H9 (cell line): ENCODE data around the gene CISD2. TPM values are rescaled to one million over a fixed set of nuclear protein-coding genes. Genes with fewer than 3 reads are reported as not detected.
"Not testable (repeated sequence)": the region's sequence is repeated elsewhere in the genome, so short reads cannot be mapped to it uniquely, and the experiment has no call there.

Experiments
- DNase-seq: peaks from one replicate; pipeline ENCODE4 v3.0.0-alpha.2; 2017
- H2AFZ ChIP-seq: one replicate; pipeline ENCODE4 v1.6.1; 2013; ENCODE audit warnings: mild to moderate bottlenecking, low read length, control low read depth, moderate library complexity
- H2AK5ac ChIP-seq: 2 replicates; pipeline ENCODE4 v1.6.1; 2013; ENCODE audit warnings: low read length, control low read depth, mixed read lengths; ENCODE audit not compliant: insufficient read length
- H2BK120ac ChIP-seq: one replicate; pipeline ENCODE4 v1.6.1; 2013; ENCODE audit warnings: low read depth, mild to moderate bottlenecking, low read length, control low read depth, inconsistent platforms; ENCODE audit not compliant: poor library complexity, severe bottlenecking
- H2BK12ac ChIP-seq: 2 replicates; pipeline ENCODE4 v1.6.1; 2013; ENCODE audit warnings: low read length, control low read depth, mixed read lengths, low read depth; ENCODE audit not compliant: insufficient read length
- H2BK15ac ChIP-seq: 2 replicates; pipeline ENCODE4 v1.6.1; 2013; ENCODE audit warnings: low read depth, low read length, control low read depth
- H2BK20ac ChIP-seq: one replicate; pipeline ENCODE4 v1.6.1; 2013; ENCODE audit warnings: low read depth, mild to moderate bottlenecking, low read length, control low read depth, inconsistent platforms; ENCODE audit not compliant: poor library complexity, severe bottlenecking
- H2BK5ac ChIP-seq: 2 replicates; pipeline ENCODE4 v1.6.1; 2013; ENCODE audit warnings: low read length, control low read depth, mixed read lengths; ENCODE audit not compliant: insufficient read length
- H3K14ac ChIP-seq: 2 replicates; pipeline ENCODE4 v1.6.1; 2013; ENCODE audit warnings: low read length, control low read depth; ENCODE audit not compliant: insufficient read depth
- H3K18ac ChIP-seq: 2 replicates; pipeline ENCODE4 v1.6.1; 2013; ENCODE audit warnings: low read depth, mild to moderate bottlenecking, mixed read lengths, low read length, control low read depth; ENCODE audit not compliant: insufficient read length
- H3K23ac ChIP-seq: 2 replicates; pipeline ENCODE4 v1.6.1; 2013; ENCODE audit warnings: low read length, control low read depth, mixed read lengths, low read depth; ENCODE audit not compliant: insufficient read length
- H3K23me2 ChIP-seq: 2 replicates; pipeline ENCODE4 v1.6.1; 2013; ENCODE audit warnings: low read depth, mild to moderate bottlenecking, mixed read lengths, low read length, control low read depth; ENCODE audit not compliant: insufficient read length, poor library complexity, severe bottlenecking
- H3K27ac ChIP-seq: 2 replicates; pipeline ENCODE4 v1.5.1; 2013; ENCODE audit warnings: low read length, control low read depth, mixed read lengths, low read depth; ENCODE audit not compliant: insufficient read length
- H3K27me3 ChIP-seq: 2 replicates; pipeline ENCODE4 v1.6.1; 2013; ENCODE audit warnings: low read length, control low read depth, inconsistent platforms; ENCODE audit not compliant: insufficient read depth
- H3K4ac ChIP-seq: 2 replicates; pipeline ENCODE4 v1.6.1; 2013; ENCODE audit warnings: low read depth, mild to moderate bottlenecking, control low read depth, inconsistent platforms, low read length, moderate library complexity
- H3K4me1 ChIP-seq: 2 replicates; pipeline ENCODE4 v1.6.1; 2013; ENCODE audit warnings: low read length, control low read depth, inconsistent platforms; ENCODE audit not compliant: insufficient read depth
- H3K4me2 ChIP-seq: 2 replicates; pipeline ENCODE4 v1.6.1; 2013; ENCODE audit warnings: low read length, control low read depth, mixed read lengths; ENCODE audit not compliant: insufficient read length, insufficient read depth
- H3K56ac ChIP-seq: 2 replicates; pipeline ENCODE4 v1.6.1; 2013; ENCODE audit warnings: low read depth, mild to moderate bottlenecking, mixed read lengths, low read length, control low read depth; ENCODE audit not compliant: insufficient read length
- H3K79me1 ChIP-seq: 2 replicates; pipeline ENCODE4 v1.6.1; 2013; ENCODE audit warnings: low read depth, mild to moderate bottlenecking, moderate library complexity, low read length, control low read depth, inconsistent platforms; ENCODE audit not compliant: insufficient read depth, poor library complexity, severe bottlenecking
- H3K79me2 ChIP-seq: 2 replicates; pipeline ENCODE4 v1.6.1; 2013; ENCODE audit warnings: low read length, control low read depth, inconsistent platforms; ENCODE audit not compliant: insufficient read depth
- H3K9ac ChIP-seq: 2 replicates; pipeline ENCODE4 v1.6.1; 2013; ENCODE audit warnings: low read length, control low read depth, mixed read lengths; ENCODE audit not compliant: insufficient read length; ENCODE audit errors: extremely low read depth
- H3K9me3 ChIP-seq: one replicate; pipeline ENCODE4 v1.6.1; 2013; ENCODE audit warnings: low read depth, low read length, inconsistent platforms; ENCODE audit not compliant: control insufficient read depth
- H3T11ph ChIP-seq: one replicate; pipeline ENCODE4 v1.6.1; 2013; ENCODE audit warnings: mild to moderate bottlenecking, low read length, control low read depth, inconsistent platforms
- H4K20me1 ChIP-seq: one replicate; pipeline ENCODE4 v1.6.1; 2013; ENCODE audit not compliant: control insufficient read depth, insufficient read length, insufficient read depth
- H4K5ac ChIP-seq: 2 replicates; pipeline ENCODE4 v1.6.1; 2013; ENCODE audit warnings: low read depth, mild to moderate bottlenecking, mixed read lengths, low read length, control low read depth; ENCODE audit not compliant: insufficient read length
- H4K8ac ChIP-seq: replicated peaks from 2 replicates; pipeline ENCODE4 v1.6.1; 2013; ENCODE audit warnings: low read length, control low read depth, mixed read lengths, low read depth; ENCODE audit not compliant: insufficient read length
- H4K91ac ChIP-seq: 2 replicates; pipeline ENCODE4 v1.6.1; 2013; ENCODE audit warnings: low read depth, mild to moderate bottlenecking, moderate library complexity, mixed read lengths, low read length, control low read depth; ENCODE audit not compliant: insufficient read length
- H3K27ac Mint-ChIP-seq, 3 experiments: 2 replicates in 2 of 3; 3 replicates in 1 of 3; pipeline ENCODE4 v1.8.0; 2020 to 2021; ENCODE audit warnings: mixed read lengths in 3 of 3, mild to moderate bottlenecking in 1 of 3, moderate library complexity in 1 of 3
- H3K27me3 Mint-ChIP-seq: 2 replicates; pipeline ENCODE4 v1.8.0; 2021; ENCODE audit warnings: low read depth, mild to moderate bottlenecking, moderate library complexity, mixed read lengths
- H3K36me3 Mint-ChIP-seq, 3 experiments: 2 replicates in 2 of 3; 3 replicates in 1 of 3; pipeline ENCODE4 v1.8.0; 2020 to 2021; ENCODE audit warnings: low read depth in 3 of 3, mixed read lengths in 3 of 3; ENCODE audit not compliant: insufficient read depth in 1 of 3
- H3K4me1 Mint-ChIP-seq, 2 experiments: 2 replicates each; pipeline ENCODE4 v1.8.0; 2020; ENCODE audit warnings: mixed read lengths in 2 of 2
- H3K4me3 Mint-ChIP-seq, 2 experiments: 2 replicates in 1 of 2; 3 replicates in 1 of 2; pipeline ENCODE4 v1.8.0; 2020 to 2021; ENCODE audit warnings: mild to moderate bottlenecking in 2 of 2, mixed read lengths in 2 of 2, moderate library complexity in 1 of 2
- H3K9me3 Mint-ChIP-seq, 2 experiments: 2 replicates in 1 of 2; 3 replicates in 1 of 2; pipeline ENCODE4 v1.8.0; 2020; ENCODE audit warnings: mild to moderate bottlenecking in 2 of 2, mixed read lengths in 2 of 2, moderate library complexity in 1 of 2
- WGBS: extraction: QIAGEN DNeasy Blood & Tissue Kit; methylation state at CpG from one replicate; pipeline ENCODE4 v1.1.7; 2013; ENCODE audit warnings: missing lambda C conversion rate, low lambda C conversion rate, mixed read lengths; ENCODE audit not compliant: insufficient read length; ENCODE audit errors: extremely low coverage; 5-methylcytosine and 5-hydroxymethylcytosine counted together
- total RNA-seq: library from RNA; stranded (reverse); gene quantifications from 2 replicates; pipeline ENCODE4 v1.2.1, GENCODE V29; 2021
- TF ChIP-seq, protein P1 (sequence below): fragments of 200-600 bp; sonication (generic); conservative IDR thresholded peaks from 3 replicates; pipeline ENCODE4 v1.8.0; 2021; ENCODE audit warnings: antibody characterized with exemption, mild to moderate bottlenecking

Gene CISD2
- total RNA-seq, 1 experiment from 2014 or later: 45.6 TPM

DNA sequence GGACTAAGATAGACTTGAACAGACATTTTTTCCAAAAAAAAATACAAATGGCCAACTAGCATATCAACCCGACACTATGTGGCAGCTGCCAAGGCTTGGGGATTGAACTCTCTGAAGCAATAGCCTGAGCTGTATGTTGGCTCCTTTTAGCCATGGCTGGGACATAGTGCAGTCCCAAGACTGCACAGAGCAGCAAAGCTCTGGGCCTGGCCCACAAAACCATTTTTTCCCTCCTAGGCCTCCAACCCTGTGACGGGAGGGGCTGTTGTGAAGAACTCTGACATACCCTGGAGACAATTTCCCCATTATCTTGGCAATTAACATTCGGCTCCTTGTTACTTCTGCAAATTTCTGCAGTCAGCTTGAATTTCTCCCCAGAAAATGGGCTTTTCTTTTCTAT is 50.1 kb downstream of the CISD2 start:
- Mint-ChIP-seq H3K27ac (no peak overlapping the region), H3K4me1 (peaks cover 0 to 2% of the 10 kb centered on the region in 2 experiments; a peak in 3 of 4 replicates), H3K36me3 (peaks cover 3 to 15% (median 9%) of the 10 kb centered on the region in 3 experiments; a peak in 5 of 7 replicates), H3K27me3 (no peaks in the 10 kb centered on the region), H3K9me3 (peaks cover 24 to 29% of the 10 kb centered on the region in 2 experiments; a peak in 4 of 5 replicates), H3K4me3 (no peak overlapping the region)
- H3K23ac ChIP-seq: no peak overlapping the region
- H3K27me3 ChIP-seq: no peaks in the 10 kb centered on the region
- no peaks in the 10 kb centered on the region for H3K79me1 ChIP-seq
- H3K4me2 ChIP-seq: no peak overlapping the region
- H2BK5ac ChIP-seq: no peak overlapping the region
- H3K27ac ChIP-seq: no peak overlapping the region
- H2BK20ac ChIP-seq: no peak overlapping the region
- TF ChIP-seq, protein P1, sequence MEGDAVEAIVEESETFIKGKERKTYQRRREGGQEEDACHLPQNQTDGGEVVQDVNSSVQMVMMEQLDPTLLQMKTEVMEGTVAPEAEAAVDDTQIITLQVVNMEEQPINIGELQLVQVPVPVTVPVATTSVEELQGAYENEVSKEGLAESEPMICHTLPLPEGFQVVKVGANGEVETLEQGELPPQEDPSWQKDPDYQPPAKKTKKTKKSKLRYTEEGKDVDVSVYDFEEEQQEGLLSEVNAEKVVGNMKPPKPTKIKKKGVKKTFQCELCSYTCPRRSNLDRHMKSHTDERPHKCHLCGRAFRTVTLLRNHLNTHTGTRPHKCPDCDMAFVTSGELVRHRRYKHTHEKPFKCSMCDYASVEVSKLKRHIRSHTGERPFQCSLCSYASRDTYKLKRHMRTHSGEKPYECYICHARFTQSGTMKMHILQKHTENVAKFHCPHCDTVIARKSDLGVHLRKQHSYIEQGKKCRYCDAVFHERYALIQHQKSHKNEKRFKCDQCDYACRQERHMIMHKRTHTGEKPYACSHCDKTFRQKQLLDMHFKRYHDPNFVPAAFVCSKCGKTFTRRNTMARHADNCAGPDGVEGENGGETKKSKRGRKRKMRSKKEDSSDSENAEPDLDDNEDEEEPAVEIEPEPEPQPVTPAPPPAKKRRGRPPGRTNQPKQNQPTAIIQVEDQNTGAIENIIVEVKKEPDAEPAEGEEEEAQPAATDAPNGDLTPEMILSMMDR: no peak
- H4K20me1 ChIP-seq: no peaks in the 10 kb centered on the region
- DNase-seq: no peak
- no peaks in the 10 kb centered on the region for H3K23me2 ChIP-seq
- no peak overlapping the region for H3K14ac ChIP-seq
- H3K4ac ChIP-seq: no peak overlapping the region
- H2BK120ac ChIP-seq: no peak overlapping the region
- no peak overlapping the region for H2BK12ac ChIP-seq
- no peaks in the 10 kb centered on the region for H3K9me3 ChIP-seq
- H2BK15ac ChIP-seq: no peak overlapping the region
- no peak overlapping the region for H4K5ac ChIP-seq
- H3K4me1 ChIP-seq: no peaks in the 10 kb centered on the region
- no peak overlapping the region for H3K56ac ChIP-seq
- WGBS: no CpG with 5 or more reads among the region's 3 CpGs
- H4K8ac ChIP-seq: no peak overlapping the region
- H2AFZ ChIP-seq: no peak overlapping the region
- no peaks in the 10 kb centered on the region for H3K79me2 ChIP-seq
- no peak overlapping the region for H3T11ph ChIP-seq
- H4K91ac ChIP-seq: no peak overlapping the region
- no peak overlapping the region for H3K18ac ChIP-seq
- H2AK5ac ChIP-seq: no peak overlapping the region
- no peak overlapping the region for H3K9ac ChIP-seq

DNA sequence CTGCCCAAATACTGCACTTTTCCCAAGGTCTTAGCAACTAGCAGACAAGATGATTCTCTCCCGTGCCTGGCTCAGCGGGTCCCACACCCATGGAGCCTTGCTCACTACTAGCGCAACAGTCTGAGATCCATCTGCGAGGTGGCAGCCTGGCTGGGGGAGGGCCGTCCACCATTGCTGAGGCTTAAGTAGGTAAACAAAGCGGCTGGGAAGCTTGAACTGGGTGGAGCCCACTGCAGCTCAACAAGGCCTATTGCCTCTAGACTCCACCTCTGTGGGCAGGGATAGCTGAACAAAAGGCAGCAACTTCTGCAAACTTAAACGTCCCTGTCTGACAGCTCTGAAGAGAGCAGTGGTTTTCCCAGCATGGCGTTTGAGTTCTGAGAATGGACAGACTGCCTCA is 50.9 kb downstream of the CISD2 start:
- H3K9me3 Mint-ChIP-seq: peaks cover 20 to 26% of the 10 kb centered on the region in 2 experiments; a peak in 4 of 5 replicates
- not testable (repeated sequence) for H3K79me1 ChIP-seq, H3K56ac ChIP-seq, H2BK5ac ChIP-seq, H4K20me1 ChIP-seq, H3T11ph ChIP-seq, H2BK12ac ChIP-seq, H3K23me2 ChIP-seq, H2AFZ ChIP-seq, H2BK15ac ChIP-seq, H3K27ac ChIP-seq, H3K4me1 Mint-ChIP-seq, H3K27me3 Mint-ChIP-seq, H2AK5ac ChIP-seq, H4K5ac ChIP-seq, H4K8ac ChIP-seq, H3K4me1 ChIP-seq, H3K18ac ChIP-seq, H3K9me3 ChIP-seq, H2BK120ac ChIP-seq, H3K4me3 Mint-ChIP-seq, H3K4me2 ChIP-seq, H3K9ac ChIP-seq, H4K91ac ChIP-seq, H2BK20ac ChIP-seq, H3K23ac ChIP-seq, H3K27ac Mint-ChIP-seq, H3K27me3 ChIP-seq, H3K79me2 ChIP-seq, H3K4ac ChIP-seq, H3K14ac ChIP-seq
- peak; percentile 28 for DNase-seq
- peaks cover 3 to 11% (median 9%) of the 10 kb centered on the region in 3 experiments; a peak in 4 of 7 replicates for H3K36me3 Mint-ChIP-seq
- no CpG with 5 or more reads among the region's 8 CpGs for WGBS
